MCF 10A (cell line): ENCODE data around the gene GATB. TPM values are rescaled to one million over a fixed set of nuclear protein-coding genes. Genes with fewer than 3 reads are reported as not detected.

Source experiments
- BruUV-seq: library from RNA; stranded (reverse); fragments of 400-500 nt; replicated peaks from 2 replicates; lab custom pipeline; 2021; lab: Mats Ljungman, UMichigan
- CTCF ChIA-PET: fragments of 300-600 bp; sonication (Branson Sonifier 250); formaldehyde crosslinking; extraction: SDS; loops from one replicate; lab custom pipeline; 2021; ENCODE audit warnings: antibody characterized with exemption, inconsistent platforms; lab: Yijun Ruan, JAX
- POLR2A ChIA-PET: fragments of 300-600, 350-650 bp; sonication (Branson Sonifier 250); formaldehyde crosslinking; extraction: SDS; loops from one replicate; lab custom pipeline; 2020; ENCODE audit warnings: antibody characterized with exemption, inconsistent platforms; lab: Yijun Ruan, JAX
- DNase-seq: peaks from one replicate; pipeline ENCODE4 v3.0.0-alpha.2; 2018; ENCODE audit not compliant: unreplicated experiment
- H3K27ac Mint-ChIP-seq: one replicate; pipeline ENCODE4 v1.8.0; 2022; ENCODE audit warnings: mild to moderate bottlenecking, low read depth, mixed read lengths; ENCODE audit not compliant: unreplicated experiment
- H3K27me3 Mint-ChIP-seq: one replicate; pipeline ENCODE4 v1.8.0; 2022; ENCODE audit warnings: mixed read lengths; ENCODE audit not compliant: insufficient read depth, unreplicated experiment
- H3K36me3 Mint-ChIP-seq: one replicate; pipeline ENCODE4 v1.8.0; 2022; ENCODE audit warnings: mild to moderate bottlenecking, moderate library complexity, mixed read lengths; ENCODE audit not compliant: insufficient read depth, unreplicated experiment
- H3K4me1 Mint-ChIP-seq: one replicate; pipeline ENCODE4 v1.8.0; 2022; ENCODE audit warnings: mixed read lengths; ENCODE audit not compliant: insufficient read depth, unreplicated experiment
- H3K4me3 Mint-ChIP-seq: one replicate; pipeline ENCODE4 v1.8.0; 2022; ENCODE audit warnings: mild to moderate bottlenecking, moderate library complexity, mixed read lengths; ENCODE audit not compliant: unreplicated experiment
- H3K9me3 Mint-ChIP-seq: one replicate; pipeline ENCODE4 v1.8.0; 2022; ENCODE audit warnings: mixed read lengths; ENCODE audit not compliant: unreplicated experiment
- intact Hi-C: fragments of 100-400 bp; cut with micrococcal nuclease; formaldehyde crosslinking; loops from 2 replicates; pipeline ENCODE4 v1.14.1; 2022
- total RNA-seq: library from RNA; stranded (reverse); gene quantifications from 2 replicates; pipeline ENCODE4 v1.2.3, GENCODE V29; 2022
- TF ChIP-seq, protein P1 (sequence below): fragments of 200-600 bp; IDR thresholded peaks from one replicate; pipeline ENCODE4 v1.8.0; 2022; ENCODE audit warnings: antibody characterized with exemption, mild to moderate bottlenecking; ENCODE audit not compliant: unreplicated experiment

Gene GATB
- total RNA-seq, 1 experiment from 2014 or later = 17.8 TPM

GRCh38 chr4:151700566-151701316, 60.1 kb downstream of the GATB start:
- TF ChIP-seq, protein P1, sequence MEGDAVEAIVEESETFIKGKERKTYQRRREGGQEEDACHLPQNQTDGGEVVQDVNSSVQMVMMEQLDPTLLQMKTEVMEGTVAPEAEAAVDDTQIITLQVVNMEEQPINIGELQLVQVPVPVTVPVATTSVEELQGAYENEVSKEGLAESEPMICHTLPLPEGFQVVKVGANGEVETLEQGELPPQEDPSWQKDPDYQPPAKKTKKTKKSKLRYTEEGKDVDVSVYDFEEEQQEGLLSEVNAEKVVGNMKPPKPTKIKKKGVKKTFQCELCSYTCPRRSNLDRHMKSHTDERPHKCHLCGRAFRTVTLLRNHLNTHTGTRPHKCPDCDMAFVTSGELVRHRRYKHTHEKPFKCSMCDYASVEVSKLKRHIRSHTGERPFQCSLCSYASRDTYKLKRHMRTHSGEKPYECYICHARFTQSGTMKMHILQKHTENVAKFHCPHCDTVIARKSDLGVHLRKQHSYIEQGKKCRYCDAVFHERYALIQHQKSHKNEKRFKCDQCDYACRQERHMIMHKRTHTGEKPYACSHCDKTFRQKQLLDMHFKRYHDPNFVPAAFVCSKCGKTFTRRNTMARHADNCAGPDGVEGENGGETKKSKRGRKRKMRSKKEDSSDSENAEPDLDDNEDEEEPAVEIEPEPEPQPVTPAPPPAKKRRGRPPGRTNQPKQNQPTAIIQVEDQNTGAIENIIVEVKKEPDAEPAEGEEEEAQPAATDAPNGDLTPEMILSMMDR = no peak
- ChIA-PET POLR2A (no interaction called here), CTCF (no interaction called here)
- Mint-ChIP-seq H3K36me3 (peaks cover 4% of the 10 kb centered on the region), H3K27me3 (no peaks in the 10 kb centered on the region), H3K27ac (no peak overlapping the region), H3K9me3 (no peaks in the 10 kb centered on the region), H3K4me1 (no peaks in the 10 kb centered on the region), H3K4me3 (no peak overlapping the region)
- BruUV-seq = no TSS peak
- no peak for DNase-seq
- intact Hi-C loops = no loop called here

GRCh38 chr4:151698213-151698612, 62.6 kb downstream of the GATB start:
- no peaks in the 10 kb centered on the region for H3K9me3 Mint-ChIP-seq
- H3K27ac Mint-ChIP-seq = no peak overlapping the region
- TF ChIP-seq, protein P1 = no peak
- POLR2A ChIA-PET = no interaction called here
- no peak overlapping the region for H3K4me3 Mint-ChIP-seq
- CTCF ChIA-PET = no interaction called here
- no TSS peak for BruUV-seq
- no peaks in the 10 kb centered on the region for H3K4me1 Mint-ChIP-seq
- peaks cover 4% of the 10 kb centered on the region for H3K36me3 Mint-ChIP-seq
- H3K27me3 Mint-ChIP-seq = no peaks in the 10 kb centered on the region
- no peak for DNase-seq
- intact Hi-C loops = no loop called here

- ChIA-PET POLR2A (interaction anchor here (0.6 to 0.7 kb wide), 2 partner anchors 8 to 236 kb away, joined by 3 read pairs; no protein-coding TSS in a partner anchor), CTCF (interaction anchor here (0.6 to 0.7 kb wide), 4 partner anchors 9 to 125 kb away, joined by 3 to 4 read pairs (median 4); no protein-coding TSS in a partner anchor)
- intact Hi-C loops = no loop called here
- H3K36me3 Mint-ChIP-seq = no peaks in the 10 kb centered on the region
- no peak overlapping the region for H3K27ac Mint-ChIP-seq
- TF ChIP-seq, protein P1 = no peak
- no peak overlapping the region for H3K4me3 Mint-ChIP-seq
- no peak for DNase-seq
- H3K27me3 Mint-ChIP-seq = no peaks in the 10 kb centered on the region
- no peaks in the 10 kb centered on the region for H3K4me1 Mint-ChIP-seq
- no TSS peak for BruUV-seq
- no peaks in the 10 kb centered on the region for H3K9me3 Mint-ChIP-seq
Measured at GRCh38 chr4:151694961-151695720, 65.7 kb downstream of the GATB start.
